GM19463 (cell line): ENCODE data around the gene PPP4C.
A peak's percentile ranks its signal among the peaks of the same experiment; 100 is the strongest.
"Not testable (repeated sequence)": the region's sequence is repeated elsewhere in the genome, so short reads cannot be mapped to it uniquely, and the experiment has no call there.

Source experiments
- ATAC-seq: cut with Tn5 transposase; IDR thresholded peaks from one replicate; pipeline ENCODE4 v1.9.1; 2021; ENCODE audit warnings: mild to moderate bottlenecking, moderate library complexity; ENCODE audit not compliant: unreplicated experiment

PPP4C gene

DNA sequence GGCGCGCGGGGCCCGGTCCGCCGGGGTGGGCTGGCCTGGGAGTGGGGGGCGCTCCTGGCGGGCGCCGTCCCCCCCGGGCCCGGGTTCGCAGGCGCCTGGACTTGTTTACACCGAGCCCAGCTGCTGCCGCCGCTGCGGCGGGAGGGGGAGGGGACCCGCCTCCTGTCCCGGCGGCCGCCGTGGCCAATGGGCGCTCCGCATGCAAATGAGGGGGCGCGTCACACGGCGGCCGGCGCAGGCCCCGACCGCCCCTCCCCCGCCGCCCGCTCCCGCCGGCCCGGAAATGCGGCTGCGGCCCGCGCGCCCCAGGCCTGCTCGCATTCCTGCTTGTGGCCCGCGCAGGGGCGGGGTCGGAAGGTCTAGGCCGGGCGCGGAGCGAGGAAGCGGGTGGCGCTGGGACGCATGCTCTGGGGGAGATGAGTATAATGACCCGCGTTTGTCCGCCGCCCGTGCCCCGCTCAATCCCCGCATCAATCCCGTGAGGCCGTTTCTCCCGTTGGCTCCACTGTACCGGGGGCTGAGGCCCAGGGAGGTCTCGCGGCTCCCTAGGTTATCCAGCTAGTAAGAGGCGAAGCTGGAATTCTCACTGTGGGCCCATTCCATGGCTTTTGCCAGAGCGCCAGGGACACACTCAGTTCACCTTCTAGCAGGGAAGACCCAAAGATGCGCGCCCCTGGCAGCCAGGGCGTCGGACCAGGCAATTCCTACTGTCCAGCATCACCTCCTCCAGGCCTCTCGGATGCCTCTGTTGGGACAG lies 20.5 kb downstream of the PPP4C start, which contains the start of gene YPEL3:
Gene YPEL3 (minus strand): TSS at position 109 of the 757 bp plus-strand sequence. CDS start 731 bp downstream, outside the sequence.
- ATAC-seq: peak; percentile 50

DNA sequence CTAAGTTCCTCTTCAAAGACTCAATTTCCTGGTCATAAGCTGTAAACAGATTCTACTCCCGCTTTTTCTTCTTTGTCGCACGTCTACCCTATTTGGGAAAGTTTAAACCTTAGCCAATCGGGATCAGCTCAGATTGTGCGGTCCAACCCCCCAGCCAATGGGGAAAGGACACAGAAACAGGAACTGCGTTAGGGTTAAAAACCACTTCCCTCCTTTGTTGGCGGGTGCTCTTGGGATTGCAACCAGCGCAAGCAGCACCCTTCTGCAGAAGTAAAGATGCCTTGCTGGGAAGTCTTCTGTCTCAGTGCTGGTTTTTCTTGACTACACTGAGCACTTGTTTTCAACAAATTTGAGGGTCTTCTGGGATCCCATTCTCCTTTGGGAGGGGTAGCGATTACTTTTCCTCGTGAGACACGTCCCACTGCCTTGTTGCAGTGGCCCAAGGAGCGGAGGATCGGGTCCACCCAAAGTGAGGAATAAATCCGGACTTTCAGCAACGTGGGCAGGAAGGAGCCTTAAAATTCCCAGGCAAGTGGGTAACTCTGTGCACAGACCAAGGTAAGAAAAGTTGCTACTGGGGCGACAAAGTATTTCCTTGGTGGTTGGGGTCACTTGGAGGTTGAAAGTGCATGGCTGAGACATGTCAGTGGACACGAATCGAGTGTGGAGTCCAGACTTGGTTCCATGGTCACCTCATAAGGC lies 21.2 kb downstream of the PPP4C start:
- no peak for ATAC-seq

DNA sequence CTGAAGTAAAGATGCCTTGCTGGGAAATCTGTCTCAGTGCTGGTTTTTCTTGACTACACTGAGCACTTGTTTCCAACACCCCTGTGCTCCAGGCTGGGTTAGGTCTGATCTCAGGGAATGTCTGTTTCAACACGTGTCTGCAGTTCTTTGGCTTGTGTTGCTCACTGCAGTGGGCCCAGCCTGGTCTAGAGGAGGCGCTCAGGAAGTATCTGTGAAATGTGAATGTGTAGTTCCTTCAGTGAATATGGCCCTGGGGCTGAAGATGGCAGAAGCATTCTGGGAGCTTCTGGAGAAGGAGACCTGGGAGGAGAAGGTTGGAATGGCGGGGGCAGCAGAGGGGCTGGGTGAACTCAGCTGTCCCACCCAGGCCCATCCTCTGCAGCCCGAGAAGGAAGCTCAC lies 28.3 kb downstream of the PPP4C start:
- no peak for ATAC-seq

DNA sequence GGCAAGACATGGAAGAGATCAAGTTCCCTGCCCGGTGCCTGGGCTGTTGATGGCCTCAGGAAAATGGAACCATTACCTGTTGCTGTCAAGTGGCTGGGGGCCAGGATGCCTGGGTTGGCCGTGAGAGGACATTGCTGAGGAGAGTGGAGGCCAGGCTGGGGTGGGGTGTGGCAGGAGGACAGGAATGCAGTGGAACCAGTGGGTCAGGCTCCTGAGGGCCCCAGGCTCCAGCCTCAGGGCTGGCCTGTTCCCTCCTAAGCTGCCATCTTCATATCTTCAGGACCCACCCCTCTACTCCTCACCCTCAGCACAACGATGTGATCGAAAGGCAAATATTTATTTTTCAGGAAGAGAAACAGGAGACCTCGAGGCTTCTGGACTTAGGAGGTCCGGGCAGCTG lies 28.7 kb downstream of the PPP4C start:
- ATAC-seq: no peak

DNA sequence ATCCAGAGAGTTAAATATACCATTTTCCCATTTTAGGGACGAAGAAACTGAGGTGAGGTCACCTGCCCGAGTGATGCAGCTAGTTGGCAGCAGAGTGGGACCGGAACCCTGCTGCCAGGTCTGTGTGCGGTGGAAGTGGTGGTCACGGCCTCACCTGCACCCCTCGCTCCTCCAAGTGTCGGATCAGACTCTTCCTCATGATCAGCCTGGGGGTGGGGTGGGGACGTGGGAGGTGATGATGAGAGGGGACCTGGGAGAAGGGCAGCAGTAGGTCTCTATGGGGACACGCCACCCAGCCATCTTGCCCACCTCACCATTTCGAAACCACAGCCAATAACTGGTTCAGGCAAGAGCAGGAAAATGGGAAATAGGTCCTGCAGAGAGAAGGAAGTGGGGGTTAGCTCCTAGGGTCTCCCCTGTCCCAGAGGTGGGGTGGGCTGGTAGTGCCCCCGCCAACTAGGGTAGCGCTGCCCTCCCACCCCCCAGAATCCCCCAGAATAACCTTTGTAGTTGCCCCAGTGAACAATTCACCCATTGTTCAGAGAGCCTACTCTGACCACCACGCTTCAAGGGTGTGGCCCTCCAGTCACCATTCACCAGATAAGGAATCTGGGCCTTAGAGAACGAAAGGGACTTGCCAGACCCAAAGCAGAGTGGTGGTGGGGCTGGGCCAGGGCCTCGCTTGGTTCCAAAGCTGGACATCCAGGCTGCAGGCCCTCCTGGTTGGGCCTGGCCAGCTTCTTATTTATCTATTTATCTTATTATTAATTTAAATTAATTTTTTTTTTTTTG lies 32.5 kb downstream of the PPP4C start:
- no peak for ATAC-seq

DNA sequence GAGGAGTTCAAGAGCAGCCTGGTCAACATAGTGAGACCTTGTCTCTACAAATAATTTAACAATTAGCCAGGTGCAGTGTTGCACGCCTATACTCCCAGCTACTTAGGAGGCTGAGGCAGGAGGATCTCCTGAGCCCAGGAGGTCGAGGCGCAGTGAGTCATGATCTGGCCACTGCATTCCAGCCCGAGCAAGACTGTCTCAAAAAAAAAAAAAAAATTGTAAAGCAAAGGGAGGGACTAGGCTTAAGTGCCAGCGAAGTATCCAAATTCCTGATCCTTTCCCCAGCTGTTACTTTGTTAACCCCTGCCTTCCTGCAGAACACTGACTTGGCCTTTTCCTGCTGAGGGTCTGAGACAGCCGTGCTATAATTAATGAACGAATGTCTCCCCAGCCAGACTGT lies 34.9 kb downstream of the PPP4C start:
- ATAC-seq: no peak

DNA sequence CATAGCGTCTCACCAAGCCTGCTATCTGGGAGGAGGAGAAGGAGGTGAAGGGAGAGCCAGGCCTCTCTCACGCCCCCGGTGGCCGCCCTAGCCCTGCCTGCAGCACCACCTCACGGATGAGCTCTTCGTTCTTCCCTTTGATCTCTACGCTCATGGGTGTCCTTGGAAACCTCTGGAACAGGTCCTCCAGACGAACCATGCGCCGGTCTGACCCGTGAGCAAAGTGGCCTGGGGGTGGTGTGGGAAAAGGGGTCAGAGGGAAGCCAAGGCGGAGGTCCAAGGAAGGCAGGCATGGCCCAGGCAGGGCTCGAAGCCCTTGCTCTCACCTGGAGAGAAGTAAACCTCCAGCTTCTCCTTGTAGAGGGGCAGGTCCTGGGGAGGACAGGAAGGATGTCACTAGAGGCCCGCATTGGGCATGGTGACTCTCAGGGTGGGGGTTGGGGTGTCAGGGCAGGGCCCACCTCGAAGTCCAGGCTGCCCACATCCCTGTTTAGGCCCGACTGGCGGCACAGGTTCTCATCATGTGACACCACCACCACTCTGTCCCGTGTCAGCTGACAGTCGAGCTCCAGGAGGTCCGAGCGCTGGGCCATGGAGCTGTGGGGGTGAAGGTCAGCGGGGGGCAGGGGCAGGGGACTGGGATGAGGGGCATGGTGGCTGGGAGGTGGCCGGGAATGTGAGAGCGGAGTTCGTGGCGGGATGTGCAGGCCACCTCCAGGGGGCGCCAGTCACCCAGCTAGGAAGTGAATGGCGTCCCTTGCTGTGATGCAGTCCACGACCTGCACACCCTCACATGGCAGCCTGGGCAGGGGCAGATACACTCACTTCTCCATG lies 36.6 kb downstream of the PPP4C start:
- no peak for ATAC-seq

DNA sequence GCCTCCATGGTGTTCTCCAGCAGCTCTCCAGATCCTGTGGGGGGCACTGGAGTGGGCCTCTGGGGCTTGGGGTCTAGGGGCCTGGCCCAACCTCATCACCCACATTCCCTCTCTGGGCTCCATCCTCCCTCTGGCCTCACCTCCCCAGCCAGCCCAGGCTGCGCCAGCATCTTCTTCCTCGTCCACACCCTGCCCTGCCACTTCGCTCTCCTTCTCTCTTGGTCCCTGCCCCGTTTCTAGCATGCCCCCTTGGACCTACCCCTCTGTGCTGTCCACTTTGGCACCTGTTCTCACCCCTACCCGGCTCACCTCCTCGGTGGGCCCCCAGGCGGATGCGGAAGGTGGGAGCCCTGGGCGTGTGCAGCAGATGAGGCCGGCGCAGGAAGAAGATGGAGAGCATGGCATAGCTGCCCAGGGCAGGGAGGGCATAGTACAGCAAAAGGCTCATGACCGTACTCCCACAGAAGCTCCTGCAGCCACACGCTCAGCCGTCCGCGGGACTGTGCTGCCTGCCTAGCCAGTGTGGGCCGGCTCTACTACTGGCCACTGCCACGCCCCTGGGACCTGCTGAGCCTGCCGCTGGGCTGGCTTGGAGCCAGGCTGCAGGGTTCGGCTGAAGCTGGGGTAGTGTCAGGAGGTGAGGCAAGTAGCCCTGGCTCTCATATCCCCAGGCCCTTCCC lies 37.4 kb downstream of the PPP4C start, which contains the start of gene GDPD3:
Gene GDPD3 (minus strand): TSS at position 507 of the 680 bp plus-strand sequence. CDS start 59 bp downstream, at position 448.
- ATAC-seq: no peak

DNA sequence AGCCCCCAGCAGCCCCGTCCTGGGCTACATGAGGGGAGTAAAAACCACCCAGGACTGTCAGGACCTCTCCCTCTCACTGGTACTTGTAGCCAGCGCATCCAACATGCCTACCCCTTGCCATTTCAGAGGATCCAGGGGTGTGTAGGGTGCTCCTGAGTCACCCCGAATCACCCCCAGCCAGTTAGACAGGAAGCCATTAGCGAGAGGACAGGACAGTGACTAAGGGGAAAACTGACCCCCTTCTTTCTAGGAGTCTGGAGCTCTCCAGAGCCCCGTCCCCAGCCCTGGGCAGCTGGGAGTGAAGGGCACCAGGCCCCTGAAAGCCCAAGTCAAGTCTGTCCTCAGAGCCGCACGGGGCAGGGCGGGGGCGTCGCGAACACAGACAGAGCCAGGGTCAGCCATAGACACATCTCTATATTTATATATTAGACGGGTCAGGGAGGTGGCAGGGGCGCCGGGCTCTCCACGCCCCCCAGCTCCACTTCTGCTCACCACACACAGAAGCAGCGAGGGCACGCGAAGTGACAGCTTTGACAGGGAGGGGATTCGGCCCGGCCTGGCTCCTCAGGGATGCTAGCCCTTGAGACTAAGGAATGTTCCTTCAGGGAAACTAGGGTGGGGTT lies 38.0 kb downstream of the PPP4C start:
- no peak for ATAC-seq

DNA sequence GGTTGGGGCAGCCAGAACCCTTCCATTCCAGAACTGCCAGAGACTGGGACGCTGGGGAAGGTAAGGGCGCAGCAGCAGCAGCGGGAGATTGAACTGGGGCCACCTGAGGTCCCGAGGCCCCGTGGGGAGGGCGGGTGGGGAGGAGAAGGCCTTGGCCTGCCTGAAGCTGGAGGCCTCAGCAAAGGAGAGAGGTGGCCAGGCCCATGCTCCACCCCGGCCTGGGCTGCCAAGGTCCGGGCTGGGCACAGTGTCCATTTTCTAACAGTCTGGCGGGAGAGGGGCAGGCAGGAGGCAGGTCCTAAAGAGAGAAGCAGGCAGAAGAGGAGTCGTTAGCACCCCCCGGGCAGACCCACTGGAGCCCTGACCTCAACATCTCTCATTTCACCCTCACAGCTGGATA lies 38.6 kb downstream of the PPP4C start:
- no peak for ATAC-seq

DNA sequence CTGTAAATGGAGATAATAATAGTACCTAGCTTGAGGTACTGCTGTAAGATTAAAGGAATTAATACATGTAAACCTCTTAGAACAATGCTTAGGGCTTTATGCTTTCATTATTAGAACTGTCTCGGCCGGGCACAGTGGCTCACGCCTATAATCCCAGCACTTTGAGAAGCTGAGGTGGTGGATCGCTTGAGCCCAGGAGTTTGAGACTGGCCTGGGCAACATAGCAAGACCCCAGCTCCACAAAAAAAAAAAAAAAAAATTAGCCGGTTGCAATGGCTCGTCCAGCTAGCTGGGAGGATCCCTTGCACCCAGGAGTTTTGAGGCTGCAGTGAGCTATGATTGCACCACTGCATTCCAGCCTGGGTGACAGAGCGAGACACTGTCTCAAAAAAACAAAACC lies 39.0 kb downstream of the PPP4C start:
- ATAC-seq: not testable (repeated sequence)

DNA sequence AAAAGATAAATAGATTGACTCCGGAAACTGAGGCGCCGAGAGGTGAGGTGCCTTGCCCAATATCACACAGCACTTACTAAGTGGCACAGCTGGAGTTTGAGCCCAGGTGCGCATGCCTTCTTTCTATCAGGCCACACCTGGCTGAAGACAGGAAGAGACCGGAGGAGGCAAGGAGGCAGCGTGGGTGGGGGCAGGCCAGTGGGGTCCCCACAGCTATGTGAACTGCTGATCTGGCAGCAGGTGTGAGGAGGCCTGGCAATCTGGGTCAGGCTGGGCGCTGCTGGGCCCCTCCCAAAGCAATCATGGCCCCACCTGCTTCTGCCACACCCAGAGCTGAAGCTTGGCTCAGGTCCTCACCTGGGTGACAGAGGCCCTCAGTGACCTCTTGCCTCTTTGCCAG lies 39.4 kb downstream of the PPP4C start:
- ATAC-seq: no peak

DNA sequence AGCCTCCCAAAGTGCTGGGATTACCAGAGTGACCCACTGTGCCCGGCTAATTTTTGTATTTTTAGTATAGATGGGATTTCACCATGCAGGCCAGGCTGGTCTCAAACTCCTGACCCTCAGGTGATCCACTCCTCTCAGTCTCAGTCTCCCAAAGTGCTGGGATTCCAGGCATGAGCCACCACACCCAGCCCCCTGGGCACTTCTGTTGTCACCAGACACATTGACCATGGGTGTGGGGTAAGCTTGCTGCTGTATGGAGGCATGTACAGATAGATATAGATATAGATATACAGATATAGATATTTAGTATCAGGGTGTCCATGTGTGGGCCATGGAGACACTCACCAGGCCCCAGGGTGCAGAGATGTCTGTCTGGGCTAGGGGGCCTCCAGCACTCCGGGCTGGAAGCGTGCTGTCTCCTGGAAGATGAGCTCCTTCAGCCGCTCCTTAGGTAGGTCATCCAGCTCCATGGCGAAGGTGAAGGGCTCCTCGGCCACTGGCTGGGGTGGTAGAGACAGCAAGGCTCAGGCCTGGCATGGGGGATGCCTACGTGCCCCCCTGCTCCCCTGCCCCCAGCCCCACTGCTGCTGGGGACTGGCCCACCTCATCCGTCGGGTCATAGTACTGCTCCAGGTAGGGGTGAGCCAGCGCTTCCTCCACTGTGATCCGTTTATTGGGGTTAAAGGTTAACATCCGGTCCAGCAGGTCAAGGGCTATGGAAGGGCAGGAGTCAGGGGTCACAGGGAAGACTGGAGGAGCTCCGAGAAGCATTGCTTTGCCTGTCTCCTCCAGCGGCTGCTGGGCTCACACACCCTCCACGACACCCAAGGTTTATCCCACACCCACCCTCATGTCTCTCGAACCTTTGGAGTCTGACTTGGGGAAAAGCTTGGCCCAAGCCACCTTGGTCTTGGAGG lies 40.8 kb downstream of the PPP4C start:
- no peak for ATAC-seq

DNA sequence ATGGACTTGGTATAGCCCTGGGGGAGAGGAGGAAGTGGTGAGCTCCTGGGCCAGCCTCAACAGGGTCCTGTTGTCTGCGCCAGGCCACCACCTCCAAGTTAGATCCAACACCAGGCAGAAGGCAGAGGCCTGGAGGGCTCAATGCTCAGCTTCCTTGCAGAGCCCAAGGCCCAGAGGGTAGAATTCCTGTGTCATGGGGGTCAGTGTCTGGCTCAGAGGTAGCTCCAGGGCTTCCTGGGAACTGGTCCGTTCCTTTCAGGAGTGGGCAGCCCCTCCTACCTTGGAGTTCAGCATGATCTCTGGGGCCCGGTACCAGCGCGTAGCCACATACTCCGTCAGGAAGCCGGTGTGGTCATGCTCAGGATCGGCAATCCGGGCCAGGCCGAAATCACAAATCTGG lies 42.0 kb downstream of the PPP4C start:
- ATAC-seq: no peak

DNA sequence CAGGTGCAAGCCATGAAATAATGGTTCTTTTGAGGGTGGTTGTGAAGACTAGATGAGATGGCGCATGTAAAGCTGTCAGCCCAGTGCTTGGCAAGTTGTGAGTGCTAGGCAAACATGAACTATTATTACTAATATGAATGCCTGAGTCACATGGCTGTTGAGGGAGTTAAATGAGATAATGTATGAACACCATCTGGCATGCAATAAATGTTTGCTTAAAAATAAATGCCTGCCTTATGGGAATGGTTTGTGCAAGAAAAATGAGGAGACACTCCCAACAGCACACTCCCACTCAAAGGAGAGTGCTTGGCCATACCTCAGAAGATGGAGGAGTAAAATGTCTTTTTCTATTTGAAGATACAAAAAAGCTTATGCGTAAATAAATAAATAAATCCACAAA lies 43.6 kb downstream of the PPP4C start:
- no peak for ATAC-seq

DNA sequence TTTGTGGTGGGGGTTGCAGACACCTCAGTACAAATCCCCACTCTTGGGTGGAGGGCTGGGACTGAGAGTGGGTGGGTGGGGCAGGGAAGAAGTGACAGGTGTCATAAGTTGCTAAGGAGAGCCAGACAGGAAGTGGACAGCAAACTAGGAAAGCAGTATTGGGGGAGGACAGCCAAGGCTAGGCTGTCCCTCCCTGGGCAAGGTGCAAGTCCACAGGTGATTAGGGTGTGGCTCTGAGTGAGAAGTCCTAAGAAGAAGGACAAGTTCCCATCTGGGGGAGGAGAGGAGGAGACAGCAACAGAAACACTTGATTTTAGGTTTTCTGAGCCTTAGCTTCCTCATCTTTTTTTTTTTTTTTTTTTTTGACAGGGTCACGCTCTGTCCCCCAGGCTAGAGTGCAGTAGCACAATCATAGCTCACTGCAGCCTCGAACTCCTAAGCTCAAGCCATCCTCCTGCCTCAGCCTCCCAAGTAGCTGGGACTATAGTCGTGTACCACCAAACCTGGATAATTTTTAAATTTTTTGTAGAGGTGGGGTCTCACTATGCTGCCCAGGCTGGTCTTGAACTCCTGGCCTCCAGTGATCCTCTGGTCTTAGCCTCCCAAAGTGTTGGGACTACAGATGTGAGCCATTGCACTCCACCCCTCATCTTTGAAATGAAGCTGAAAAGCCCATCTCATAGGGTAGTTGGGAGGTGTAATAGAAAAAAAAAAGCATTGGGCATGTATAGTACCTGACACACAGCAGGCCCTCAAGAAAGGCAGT lies 44.7 kb downstream of the PPP4C start:
- ATAC-seq: no peak

DNA sequence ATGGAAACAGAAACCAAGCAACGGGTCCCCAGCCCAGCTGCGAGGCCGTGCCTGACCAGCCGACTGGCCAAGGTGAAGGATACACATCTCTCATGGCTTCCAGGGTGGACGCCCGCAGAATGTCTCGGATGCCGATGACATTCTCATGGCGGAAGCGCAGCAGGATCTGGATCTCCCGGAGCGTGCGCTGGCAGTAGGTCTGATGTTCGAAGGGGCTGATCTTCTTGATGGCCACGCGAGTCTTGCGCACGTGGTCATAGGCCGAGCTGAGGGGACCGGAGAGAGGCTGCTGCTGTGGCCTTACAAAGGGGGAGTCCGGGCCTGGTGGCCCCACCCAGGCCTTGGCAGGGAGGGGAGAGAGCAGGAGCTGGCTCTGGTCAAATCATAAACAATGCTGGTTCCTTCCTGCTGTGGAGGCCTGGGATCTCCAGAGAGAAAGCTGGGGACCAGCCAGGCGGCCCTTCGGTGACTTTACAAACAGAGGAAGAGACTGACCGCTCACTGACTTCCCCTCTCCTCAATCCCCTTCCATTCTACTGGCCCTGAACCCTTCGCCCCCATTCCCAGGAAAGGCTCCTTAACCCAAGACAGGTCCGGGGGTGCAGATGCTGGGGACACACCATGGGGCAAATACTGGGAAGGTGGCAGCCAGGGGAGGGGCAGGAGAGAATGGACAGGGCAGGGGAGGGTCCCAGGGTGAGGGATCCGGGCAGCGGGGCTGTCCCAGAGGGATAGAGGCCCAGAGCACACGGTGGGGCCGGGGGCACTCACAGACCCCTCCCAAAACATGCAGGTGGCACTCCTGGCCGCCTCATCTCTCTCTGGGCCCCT lies 46.2 kb downstream of the PPP4C start:
- no peak for ATAC-seq
